KG1 (cell line): Measurements from ENCODE around the gene MRO.
"Not testable (repeated sequence)": the region's sequence is repeated elsewhere in the genome, so short reads cannot be mapped to it uniquely, and the experiment has no call there.

Experiments used
- DNase-seq: peaks from one replicate; lab custom pipeline; 2025; lab: John Stamatoyannopoulos, UW

Gene MRO

GRCh38 chr18:50791599-50792438 is 28.0 kb downstream of the MRO start:
- DNase-seq: no peak

GRCh38 chr18:50790948-50791347 is 28.9 kb downstream of the MRO start:
- DNase-seq: no peak

- DNase-seq: no peak
These were observed 29.6 kb downstream of the MRO start for GRCh38 chr18:50790241-50790640.

- DNase-seq: no peak
These were observed 31.5 kb downstream of the MRO start for GRCh38 chr18:50788284-50788683.

- DNase-seq: no peak
These were observed 33.0 kb downstream of the MRO start for GRCh38 chr18:50786864-50787263.

- DNase-seq: no peak
These were observed 36.3 kb downstream of the MRO start for GRCh38 chr18:50783553-50783952.

- DNase-seq: not testable (repeated sequence)
These were observed 40.8 kb downstream of the MRO start for GRCh38 chr18:50779021-50779420.

GRCh38 chr18:50776383-50776782 is 43.4 kb downstream of the MRO start:
- no peak for DNase-seq

- no peak for DNase-seq
These were observed 44.1 kb downstream of the MRO start for GRCh38 chr18:50775726-50776125.

GRCh38 chr18:50775207-50775606 is 44.6 kb downstream of the MRO start:
- no peak for DNase-seq

GRCh38 chr18:50769463-50769862 is 50.4 kb downstream of the MRO start:
- no peak for DNase-seq

GRCh38 chr18:50757358-50757757 is 62.5 kb downstream of the MRO start:
- DNase-seq: no peak

- DNase-seq: no peak
These were observed 65.5 kb downstream of the MRO start for GRCh38 chr18:50754297-50754696.

GRCh38 chr18:50753311-50753710 is 66.5 kb downstream of the MRO start:
- no peak for DNase-seq

- DNase-seq: no peak
These were observed 67.9 kb downstream of the MRO start for GRCh38 chr18:50751947-50752346.

- DNase-seq: no peak
These were observed 68.3 kb downstream of the MRO start for GRCh38 chr18:50751490-50751889.

GRCh38 chr18:50750546-50750945 is 69.3 kb downstream of the MRO start:
- no peak for DNase-seq

- no peak for DNase-seq
These were observed 69.9 kb downstream of the MRO start for GRCh38 chr18:50749945-50750344.

GRCh38 chr18:50749421-50749820 is 70.4 kb downstream of the MRO start:
- DNase-seq: no peak

- no peak for DNase-seq
These were observed 71.3 kb downstream of the MRO start for GRCh38 chr18:50748243-50749229.

GRCh38 chr18:50747849-50748242 is 72.0 kb downstream of the MRO start:
- no peak for DNase-seq

- no peak for DNase-seq
These were observed 73.9 kb downstream of the MRO start for GRCh38 chr18:50745945-50746344.
